Airway epithelial cell (primary cell): Measurements from ENCODE around the gene PMIS2. TPM values are rescaled to one million over a fixed set of nuclear protein-coding genes. Genes with fewer than 3 reads are reported as not detected.

ENCODE experiments used
- total RNA-seq: library from RNA; depleted of rRNA; stranded (reverse); fragments of >200 nt; gene quantifications from 2 replicates; pipeline ENCODE4 v1.2.3, GENCODE V29; 2015

PMIS2 gene
- total RNA-seq = not detected in 2 replicates

DNA sequence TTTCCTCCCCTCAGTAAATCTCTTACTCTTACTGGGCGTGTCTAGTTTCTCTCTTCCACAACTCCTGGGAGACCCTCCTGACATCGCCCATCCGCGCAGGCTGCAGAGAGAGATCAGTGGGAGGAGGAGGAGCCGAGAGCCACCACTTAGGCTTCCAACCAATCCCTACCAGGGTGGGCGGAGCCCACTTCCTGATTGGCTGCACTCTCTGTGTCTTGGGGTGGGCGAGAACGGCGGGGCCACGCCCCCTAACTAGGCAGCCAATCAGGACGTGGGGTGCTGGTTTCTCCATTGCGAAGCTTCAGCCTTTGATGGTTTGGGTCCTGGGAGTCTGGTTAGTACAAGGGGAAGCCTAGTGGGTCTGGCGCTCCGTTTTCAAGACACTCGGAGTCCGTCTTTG lies at the start of gene PMIS2:
Gene PMIS2 (plus strand): TSS at position 326 of the 400 bp plus-strand sequence. CDS start 87 bp downstream, outside the sequence.

DNA sequence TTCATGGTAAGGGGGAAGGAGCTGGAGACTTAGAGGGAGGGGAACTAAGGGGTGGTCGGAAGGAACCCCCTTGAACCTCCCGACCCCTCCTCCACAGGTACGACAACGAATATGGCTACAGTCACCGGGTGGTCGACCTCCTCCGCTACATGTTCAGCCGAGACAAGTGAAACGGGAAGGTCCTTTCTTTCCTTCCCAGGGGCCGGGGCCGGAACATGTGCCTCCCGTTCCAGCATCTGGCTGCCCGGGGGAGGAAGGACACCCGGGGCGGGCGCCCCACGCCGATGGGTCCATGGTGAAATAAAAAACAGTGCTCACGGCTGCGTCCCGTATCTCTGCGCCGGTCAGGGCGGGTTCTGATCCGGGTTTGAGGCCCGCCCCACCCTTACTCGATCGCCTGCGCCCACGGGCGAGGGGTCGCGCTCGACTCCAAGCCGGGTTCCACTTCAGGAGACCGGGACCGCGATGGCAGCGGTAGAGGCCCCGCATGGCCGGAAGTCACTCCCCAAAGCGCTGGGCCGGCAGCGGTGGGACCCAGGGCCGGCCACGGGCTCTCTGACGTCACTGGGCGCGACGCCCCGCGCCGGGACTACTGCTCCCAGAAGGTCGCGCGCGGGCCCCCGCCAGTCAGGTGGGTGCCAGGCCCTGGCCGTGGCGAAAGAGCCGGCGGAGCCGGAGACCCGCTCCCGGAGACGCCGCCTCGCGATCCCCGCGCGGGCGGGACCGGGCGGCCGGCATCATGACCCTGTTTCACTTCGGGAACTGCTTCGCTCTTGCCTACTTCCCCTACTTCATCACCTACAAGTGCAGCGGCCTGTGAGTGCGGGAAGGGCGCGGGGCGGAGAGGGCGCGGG lies 40.7 kb upstream of the PMIS2 start, which contains the start of gene TMEM147:
Gene TMEM147 (plus strand): TSS at position 626 of the 854 bp plus-strand sequence. CDS start 114 bp downstream, at position 740.

DNA sequence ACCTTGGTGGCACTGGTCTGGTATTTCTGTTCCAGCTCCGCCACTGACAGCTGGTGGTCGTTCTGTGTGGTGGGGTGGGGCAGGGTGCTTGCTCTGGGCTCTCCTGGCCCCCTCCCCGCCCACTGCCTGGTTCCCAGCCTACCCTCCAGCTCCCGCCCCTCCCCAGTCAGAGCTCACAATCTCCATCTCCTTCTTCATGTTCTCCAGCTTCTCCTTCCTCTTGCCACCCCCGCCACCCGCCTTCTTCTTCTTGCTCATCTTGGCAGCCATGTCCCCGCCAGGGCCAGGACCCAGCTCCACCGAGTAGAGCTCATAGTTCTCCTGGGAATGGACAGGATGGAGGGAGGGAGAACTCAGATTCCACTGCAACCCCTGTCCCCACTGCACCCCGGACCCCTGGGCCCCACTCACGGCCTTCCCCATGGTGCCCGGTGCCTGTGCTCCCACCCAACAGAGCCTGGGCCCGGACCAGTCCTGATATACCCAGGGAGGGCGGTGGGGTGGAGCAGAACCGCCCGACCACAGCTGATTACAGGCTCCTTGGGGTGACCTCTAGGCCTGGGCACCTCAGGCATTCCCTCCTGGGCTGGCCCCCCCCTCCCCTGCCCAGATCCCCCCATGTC lies 22.7 kb upstream of the PMIS2 start, which contains the start of gene ATP4A:
Gene ATP4A (minus strand): TSS at position 452 of the 623 bp plus-strand sequence. CDS start 29 bp downstream, at position 423.

DNA sequence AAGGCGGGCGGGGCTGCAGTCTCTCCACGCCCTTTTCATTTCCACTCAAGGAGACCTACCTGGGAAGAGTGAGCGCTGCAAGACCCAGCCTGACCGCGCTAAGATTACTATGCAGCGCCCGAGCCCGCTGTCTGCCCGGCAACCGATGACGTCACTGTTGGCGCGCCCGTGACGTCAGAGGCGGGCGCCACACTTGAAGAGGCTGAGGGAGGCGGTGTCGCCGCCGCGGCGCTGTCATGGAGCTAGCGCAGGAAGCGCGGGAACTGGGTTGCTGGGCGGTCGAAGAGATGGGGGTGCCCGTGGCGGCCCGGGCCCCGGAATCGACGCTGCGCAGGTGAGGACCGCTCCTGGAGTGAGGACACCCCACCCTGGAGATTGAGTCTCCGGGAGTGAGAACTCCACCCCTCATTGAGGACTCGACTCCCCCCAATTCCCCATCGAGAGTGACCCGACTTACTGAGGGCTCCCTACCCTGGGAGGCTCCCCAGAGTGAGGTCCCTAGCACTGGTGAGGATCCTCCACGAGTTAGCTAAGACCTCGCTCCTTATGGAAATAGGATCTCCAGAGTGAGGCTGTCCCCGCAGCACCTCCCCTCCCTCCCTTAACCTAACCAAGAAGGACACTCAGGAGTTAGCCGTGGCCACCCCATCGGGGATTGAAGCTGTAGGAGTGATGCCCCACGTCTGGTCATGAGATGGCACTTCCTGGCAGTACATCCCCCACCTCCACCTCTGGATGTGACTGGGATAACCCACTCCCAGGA lies 26.8 kb downstream of the PMIS2 start, which contains the start of gene HAUS5:
Gene HAUS5 (plus strand): TSS at position 177 of the 763 bp plus-strand sequence. CDS start 60 bp downstream, at position 237.

DNA sequence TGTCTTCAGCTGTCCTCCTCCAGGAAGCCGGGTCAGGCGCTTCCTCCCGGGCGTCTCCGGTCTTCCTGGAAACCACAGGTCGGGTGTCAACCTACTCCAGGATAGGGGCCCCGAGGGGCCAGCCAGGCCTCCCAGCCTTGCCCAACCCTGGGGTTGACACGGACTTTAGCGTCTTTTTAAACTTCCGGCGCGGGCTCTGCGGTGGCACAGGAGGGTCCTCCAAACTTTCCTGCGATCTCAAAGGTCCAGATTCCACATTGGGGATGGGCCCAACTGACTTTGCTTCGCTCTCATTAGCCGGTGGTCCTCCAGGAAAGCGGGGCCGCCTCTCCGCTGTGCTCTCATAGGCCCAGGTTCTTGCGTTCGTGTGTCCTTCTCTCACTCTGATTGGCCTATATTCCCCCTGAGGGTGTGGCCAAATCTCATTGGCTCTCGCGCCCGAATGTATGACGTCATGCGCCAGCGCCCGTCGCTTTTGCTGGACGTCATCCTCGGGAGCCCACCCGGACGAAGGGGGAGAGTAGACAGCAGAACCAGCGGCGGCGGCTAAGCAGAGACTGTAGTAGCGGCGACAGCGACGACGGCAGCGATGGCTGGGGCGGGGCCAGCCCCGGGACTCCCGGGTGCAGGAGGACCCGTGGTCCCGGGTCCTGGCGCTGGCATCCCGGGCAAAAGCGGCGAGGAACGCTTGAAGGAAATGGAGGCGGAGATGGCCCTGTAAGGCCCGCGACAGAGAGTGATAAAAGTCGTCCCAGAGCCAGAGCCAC lies 42.8 kb downstream of the PMIS2 start, which contains the start of gene RBM42:
Gene RBM42 (plus strand): TSS at position 472 of the 767 bp plus-strand sequence. CDS start 118 bp downstream, at position 590.

Other genes with a start within 250 kb of the PMIS2 start
- gene FFAR1, start 238.3 kb upstream of the PMIS2 start, total RNA-seq = not detected in 2 replicates
- gene FFAR3, start 227.7 kb upstream of the PMIS2 start, total RNA-seq = not detected in 2 replicates
- gene GPR42, start 215.1 kb upstream of the PMIS2 start, total RNA-seq = not detected in 2 replicates
- not detected in 2 replicates for gene FFAR2, start 137.9 kb upstream of the PMIS2 start, total RNA-seq
- gene KRTDAP, start 95.7 kb upstream of the PMIS2 start, total RNA-seq = 40.4 and 58.3 TPM in 2 replicates
- 490 and 661 TPM in 2 replicates for gene DMKN, start 72.5 kb upstream of the PMIS2 start, total RNA-seq
- 62.1 and 80.8 TPM in 2 replicates for gene SBSN, start 57.9 kb upstream of the PMIS2 start, total RNA-seq
- not detected in 2 replicates for gene GAPDHS, start 52.7 kb upstream of the PMIS2 start, total RNA-seq
- 116 and 138 TPM in 2 replicates for gene TMEM147, start 40.5 kb upstream of the PMIS2 start, total RNA-seq
- gene ATP4A, start 22.5 kb upstream of the PMIS2 start, total RNA-seq = not detected in 2 replicates
- 10.9 TPM in 2 replicates for gene HAUS5, start 26.6 kb downstream of the PMIS2 start, total RNA-seq
- gene RBM42, start 42.9 kb downstream of the PMIS2 start, total RNA-seq = 103 and 118 TPM in 2 replicates
- 0.35 and 0.51 TPM in 2 replicates for gene ETV2, start 55.6 kb downstream of the PMIS2 start, total RNA-seq
- 473 and 703 TPM in 2 replicates for gene COX6B1, start 62.1 kb downstream of the PMIS2 start, total RNA-seq
- gene UPK1A, start 80.3 kb downstream of the PMIS2 start, total RNA-seq = not detected in 2 replicates
- gene ZBTB32, start 118.4 kb downstream of the PMIS2 start, total RNA-seq = not detected in 2 replicates
- 16.7 and 19.3 TPM in 2 replicates for gene KMT2B, start 131.8 kb downstream of the PMIS2 start, total RNA-seq
- 6.3 and 6.7 TPM in 2 replicates for gene IGFLR1, start 156.3 kb downstream of the PMIS2 start, total RNA-seq
- gene U2AF1L4, start 159.2 kb downstream of the PMIS2 start, total RNA-seq = 7.9 and 9.1 TPM in 2 replicates
- gene PSENEN, start 159.5 kb downstream of the PMIS2 start, total RNA-seq = 45.9 and 62.3 TPM in 2 replicates
- gene LIN37, start 162.4 kb downstream of the PMIS2 start, total RNA-seq = 10.4 and 43.5 TPM in 2 replicates
- gene HSPB6, start 170.9 kb downstream of the PMIS2 start, total RNA-seq = 0.35 TPM in 1 of 2 replicates, not detected in the other
- gene PROSER3, start 172.0 kb downstream of the PMIS2 start, total RNA-seq = 6.5 and 19.5 TPM in 2 replicates
- gene ARHGAP33, start 189.4 kb downstream of the PMIS2 start, total RNA-seq = 5.6 and 7.5 TPM in 2 replicates
- gene PRODH2, start 226.7 kb downstream of the PMIS2 start, total RNA-seq = not detected in 2 replicates